ENCODE results near the gene MCTP2.

MCTP2 gene

DNA sequence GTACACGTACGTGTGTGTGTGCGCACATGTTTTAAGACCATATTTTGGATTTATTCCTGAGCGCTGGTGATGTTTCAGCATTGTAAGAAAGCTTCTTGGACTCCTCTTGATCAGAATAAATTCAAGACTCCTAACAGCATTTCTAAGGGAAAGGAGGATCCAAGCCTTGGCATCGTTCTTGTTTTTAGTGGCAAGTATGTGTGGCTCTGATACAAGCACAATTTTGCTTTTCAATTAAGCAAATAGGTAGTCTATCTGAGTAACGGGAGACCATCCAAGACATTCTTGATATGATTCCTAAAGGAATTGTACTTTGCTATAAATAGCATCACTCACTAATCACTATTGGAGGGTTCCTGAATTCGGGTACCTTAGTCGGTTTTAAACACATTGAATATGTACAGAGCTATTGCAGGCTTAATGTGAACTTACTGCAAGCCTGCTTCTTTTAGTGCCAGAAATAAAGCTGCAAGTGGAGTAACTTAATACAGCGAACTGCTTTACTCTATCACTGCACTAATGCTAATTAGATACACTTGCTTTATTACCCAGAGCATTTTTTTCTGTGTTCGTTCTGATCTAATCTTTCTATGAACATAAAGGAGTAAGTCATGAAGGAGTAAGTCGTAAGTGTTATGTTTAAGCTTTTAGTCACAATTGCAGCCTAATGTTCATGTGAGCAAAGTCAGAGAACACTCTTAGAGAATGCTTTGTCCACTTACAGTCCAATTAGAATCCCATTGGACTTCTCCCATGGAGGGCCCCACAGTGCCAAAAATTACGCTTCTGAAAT lies 186.3 kb downstream of the MCTP2 start:
- H4K91ac ChIP-seq (ENCODE audit: low read depth, low read length, poor library complexity) = no peak overlapping the region
- H2AK5ac ChIP-seq (ENCODE audit: low read depth, low read length) = no peak overlapping the region
- H3K9me3 ChIP-seq (replicated peaks in 1 of 2; ENCODE audit: control insufficient read depth in 2 of 2, insufficient read depth in 1 of 2, low read depth in 1 of 2, low read length in 2 of 2) = no peaks in the 10 kb centered on the region
- no peak overlapping the region for H2BK15ac ChIP-seq (ENCODE audit: low read length)
- H3K79me1 ChIP-seq (ENCODE audit: low read depth, low read length) = no peaks in the 10 kb centered on the region
- no peak overlapping the region for H2BK5ac ChIP-seq (ENCODE audit: low read length)
- H3K18ac ChIP-seq (ENCODE audit: low read length) = no peak overlapping the region
- WGBS, 2 donors (ENCODE audit: extremely low coverage in 2 of 2, insufficient read length in 2 of 2, insufficient replicate concordance in 1 of 2) = no CpG with 5 or more reads among the region's 12 CpGs
- no peak overlapping the region for H2BK12ac ChIP-seq (ENCODE audit: low read length)
- H3K4me3 ChIP-seq (ENCODE audit: low read length in 2 of 2) = no peak overlapping the region
- H2AFZ ChIP-seq (ENCODE audit: low read length) = no peak overlapping the region
- no peak overlapping the region for H3K14ac ChIP-seq (ENCODE audit: low read length)
- H3K4ac ChIP-seq (ENCODE audit: low read length) = no peak overlapping the region
- no peak overlapping the region for H3K23ac ChIP-seq (ENCODE audit: low read depth, low read length, poor library complexity)
- no peak overlapping the region for H3K4me2 ChIP-seq (ENCODE audit: insufficient read depth, low read length, poor library complexity, severe bottlenecking)
- H3K9ac ChIP-seq (ENCODE audit: low read depth, low read length, poor library complexity) = no peak overlapping the region
- no peak overlapping the region for H3K27ac ChIP-seq (replicated peaks; ENCODE audit: low read length)
- no peaks in the 10 kb centered on the region for H3K27me3 ChIP-seq (ENCODE audit: control insufficient read depth in 3 of 3, insufficient read depth in 3 of 3, low read depth in 1 of 3, low read length in 3 of 3)
- DNase-seq (ENCODE audit: low spot score) = no peak
- H2BK120ac ChIP-seq (ENCODE audit: low read depth, low read length) = no peak overlapping the region
- H4K8ac ChIP-seq (ENCODE audit: low read depth, low read length) = no peak overlapping the region
- H3K4me1 ChIP-seq (ENCODE audit: control insufficient read depth in 2 of 2, insufficient read depth in 1 of 2, low read depth in 1 of 2, low read length in 2 of 2) = peaks cover 3% of the 10 kb centered on the region in 2 donors
- no peaks in the 10 kb centered on the region for H3K36me3 ChIP-seq (replicated peaks in 1 of 2; ENCODE audit: control insufficient read depth in 2 of 2, insufficient read depth in 2 of 2, low read length in 2 of 2)

DNA sequence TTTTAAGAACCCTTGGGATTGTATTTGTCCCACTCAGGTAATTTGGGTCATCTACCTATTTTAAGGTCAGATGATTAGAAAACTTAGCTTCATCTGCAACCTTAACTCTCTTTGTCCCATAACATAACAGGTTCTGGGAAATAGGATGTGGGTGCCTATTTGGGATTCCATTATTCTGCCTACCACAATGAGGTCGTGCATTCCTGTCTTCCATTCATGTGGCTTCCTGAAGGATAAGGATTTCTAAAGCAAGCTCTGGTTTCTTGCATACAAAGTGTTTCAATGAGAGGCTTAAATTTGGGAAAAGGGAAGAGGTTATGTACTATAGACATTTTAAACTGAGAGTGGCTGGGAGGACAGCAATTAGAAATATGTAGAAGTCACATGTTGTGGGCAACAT lies 190.3 kb downstream of the MCTP2 start:
- no peak overlapping the region for H4K91ac ChIP-seq (ENCODE audit: low read depth, low read length, poor library complexity)
- H3K4me1 ChIP-seq (ENCODE audit: control insufficient read depth in 2 of 2, insufficient read depth in 1 of 2, low read depth in 1 of 2, low read length in 2 of 2) = peaks cover 0 to 1% of the 10 kb centered on the region in 2 donors
- H2AK5ac ChIP-seq (ENCODE audit: low read depth, low read length) = no peak overlapping the region
- no peak overlapping the region for H3K27ac ChIP-seq (replicated peaks; ENCODE audit: low read length)
- no peak overlapping the region for H3K4ac ChIP-seq (ENCODE audit: low read length)
- H3K18ac ChIP-seq (ENCODE audit: low read length) = no peak overlapping the region
- no peak overlapping the region for H2BK15ac ChIP-seq (ENCODE audit: low read length)
- no peak overlapping the region for H3K9ac ChIP-seq (ENCODE audit: low read depth, low read length, poor library complexity)
- no peak overlapping the region for H3K4me3 ChIP-seq (ENCODE audit: low read length in 2 of 2)
- H3K79me1 ChIP-seq (ENCODE audit: low read depth, low read length) = no peaks in the 10 kb centered on the region
- no peak overlapping the region for H3K23ac ChIP-seq (ENCODE audit: low read depth, low read length, poor library complexity)
- H4K8ac ChIP-seq (ENCODE audit: low read depth, low read length) = no peak overlapping the region
- no peak overlapping the region for H2AFZ ChIP-seq (ENCODE audit: low read length)
- H2BK5ac ChIP-seq (ENCODE audit: low read length) = no peak overlapping the region
- H3K9me3 ChIP-seq (replicated peaks in 1 of 2; ENCODE audit: control insufficient read depth in 2 of 2, insufficient read depth in 1 of 2, low read depth in 1 of 2, low read length in 2 of 2) = no peaks in the 10 kb centered on the region
- WGBS, 2 donors (ENCODE audit: extremely low coverage in 2 of 2, insufficient read length in 2 of 2, insufficient replicate concordance in 1 of 2) = no CpG with 5 or more reads among the region's 1 CpG
- DNase-seq (ENCODE audit: low spot score) = no peak
- H3K36me3 ChIP-seq (replicated peaks in 1 of 2; ENCODE audit: control insufficient read depth in 2 of 2, insufficient read depth in 2 of 2, low read length in 2 of 2) = no peaks in the 10 kb centered on the region
- H2BK120ac ChIP-seq (ENCODE audit: low read depth, low read length) = no peak overlapping the region
- no peaks in the 10 kb centered on the region for H3K27me3 ChIP-seq (ENCODE audit: control insufficient read depth in 3 of 3, insufficient read depth in 3 of 3, low read depth in 1 of 3, low read length in 3 of 3)
- no peak overlapping the region for H3K4me2 ChIP-seq (ENCODE audit: insufficient read depth, low read length, poor library complexity, severe bottlenecking)
- no peak overlapping the region for H2BK12ac ChIP-seq (ENCODE audit: low read length)
- H3K14ac ChIP-seq (ENCODE audit: low read length) = no peak overlapping the region

- DNase-seq (ENCODE audit: low spot score) = no peak
- Histone ChIP-seq H3K14ac (ENCODE audit: low read length) (no peak overlapping the region), H2BK12ac (ENCODE audit: low read length) (no peak overlapping the region), H2BK120ac (ENCODE audit: low read depth, low read length) (no peak overlapping the region), H2BK5ac (ENCODE audit: low read length) (no peak overlapping the region), H3K4ac (ENCODE audit: low read length) (no peak overlapping the region), H3K23ac (ENCODE audit: low read depth, low read length, poor library complexity) (no peak overlapping the region), H3K4me2 (ENCODE audit: insufficient read depth, low read length, poor library complexity, severe bottlenecking) (no peak overlapping the region), H4K91ac (ENCODE audit: low read depth, low read length, poor library complexity) (no peak overlapping the region), H3K4me1 (ENCODE audit: control insufficient read depth in 2 of 2, insufficient read depth in 1 of 2, low read depth in 1 of 2, low read length in 2 of 2) (no peaks in the 10 kb centered on the region), H3K27me3 (ENCODE audit: control insufficient read depth in 3 of 3, insufficient read depth in 3 of 3, low read depth in 1 of 3, low read length in 3 of 3) (no peaks in the 10 kb centered on the region), H3K36me3 (replicated peaks in 1 of 2; ENCODE audit: control insufficient read depth in 2 of 2, insufficient read depth in 2 of 2, low read length in 2 of 2) (no peaks in the 10 kb centered on the region), H3K4me3 (ENCODE audit: low read length in 2 of 2) (no peak overlapping the region), H3K9ac (ENCODE audit: low read depth, low read length, poor library complexity) (no peak overlapping the region), H4K8ac (ENCODE audit: low read depth, low read length) (no peak overlapping the region), H3K79me1 (ENCODE audit: low read depth, low read length) (no peaks in the 10 kb centered on the region), H2BK15ac (ENCODE audit: low read length) (no peak overlapping the region), H2AFZ (ENCODE audit: low read length) (no peak overlapping the region), H3K9me3 (replicated peaks in 1 of 2; ENCODE audit: control insufficient read depth in 2 of 2, insufficient read depth in 1 of 2, low read depth in 1 of 2, low read length in 2 of 2) (peaks cover 0 to 2% of the 10 kb centered on the region in 2 donors), H3K18ac (ENCODE audit: low read length) (no peak overlapping the region), H3K27ac (replicated peaks; ENCODE audit: low read length) (no peak overlapping the region), H2AK5ac (ENCODE audit: low read depth, low read length) (no peak overlapping the region)
- no CpG with 5 or more reads among the region's 1 CpG for WGBS, 2 donors (ENCODE audit: extremely low coverage in 2 of 2, insufficient read length in 2 of 2, insufficient replicate concordance in 1 of 2)
Measured at GRCh38 chr15:94432279-94432678, 200.9 kb downstream of the MCTP2 start.

DNA sequence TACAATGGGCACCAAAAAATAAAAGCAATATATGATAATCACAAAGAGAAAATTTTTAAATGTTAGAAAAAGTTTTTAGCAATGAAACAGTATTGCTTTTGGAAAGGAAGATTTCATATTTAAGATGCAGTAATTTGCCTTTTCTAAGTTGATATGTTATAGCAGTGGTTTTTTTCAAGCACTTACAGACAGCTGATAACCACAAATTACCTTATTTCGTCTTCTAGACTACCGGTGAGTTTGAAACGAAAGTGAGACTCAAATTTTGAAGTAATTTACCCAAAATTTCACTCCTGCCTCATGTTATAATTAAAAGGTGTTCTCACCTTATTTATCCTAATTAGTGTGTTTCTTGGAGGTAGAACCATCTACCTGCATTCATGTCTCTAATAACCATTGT lies 207.8 kb downstream of the MCTP2 start:
- Histone ChIP-seq H3K4ac (ENCODE audit: low read length) (no peak overlapping the region), H3K36me3 (replicated peaks in 1 of 2; ENCODE audit: control insufficient read depth in 2 of 2, insufficient read depth in 2 of 2, low read length in 2 of 2) (no peaks in the 10 kb centered on the region), H3K4me2 (ENCODE audit: insufficient read depth, low read length, poor library complexity, severe bottlenecking) (no peak overlapping the region), H3K4me3 (ENCODE audit: low read length in 2 of 2) (no peak overlapping the region), H2BK5ac (ENCODE audit: low read length) (no peak overlapping the region), H3K23ac (ENCODE audit: low read depth, low read length, poor library complexity) (no peak overlapping the region), H2BK15ac (ENCODE audit: low read length) (no peak overlapping the region), H2BK12ac (ENCODE audit: low read length) (no peak overlapping the region), H3K27ac (replicated peaks; ENCODE audit: low read length) (no peak overlapping the region), H3K9ac (ENCODE audit: low read depth, low read length, poor library complexity) (no peak overlapping the region), H4K8ac (ENCODE audit: low read depth, low read length) (no peak overlapping the region), H2BK120ac (ENCODE audit: low read depth, low read length) (no peak overlapping the region), H3K18ac (ENCODE audit: low read length) (no peak overlapping the region), H3K27me3 (ENCODE audit: control insufficient read depth in 3 of 3, insufficient read depth in 3 of 3, low read depth in 1 of 3, low read length in 3 of 3) (no peaks in the 10 kb centered on the region), H4K91ac (ENCODE audit: low read depth, low read length, poor library complexity) (no peak overlapping the region), H3K4me1 (ENCODE audit: control insufficient read depth in 2 of 2, insufficient read depth in 1 of 2, low read depth in 1 of 2, low read length in 2 of 2) (peaks cover 0 to 3% of the 10 kb centered on the region in 2 donors), H2AK5ac (ENCODE audit: low read depth, low read length) (no peak overlapping the region), H3K9me3 (replicated peaks in 1 of 2; ENCODE audit: control insufficient read depth in 2 of 2, insufficient read depth in 1 of 2, low read depth in 1 of 2, low read length in 2 of 2) (peaks cover 0 to 2% of the 10 kb centered on the region in 2 donors), H2AFZ (ENCODE audit: low read length) (no peak overlapping the region), H3K14ac (ENCODE audit: low read length) (no peak overlapping the region), H3K79me1 (ENCODE audit: low read depth, low read length) (no peaks in the 10 kb centered on the region)
- DNase-seq (ENCODE audit: low spot score) = no peak
- no CpG with 5 or more reads among the region's 3 CpGs for WGBS, 2 donors (ENCODE audit: extremely low coverage in 2 of 2, insufficient read length in 2 of 2, insufficient replicate concordance in 1 of 2)
